Activated naive CD8-positive, alpha-beta T cell treated with anti-CD3 and anti-CD28 coated beads, Interleukin-2, amount 50 U/mL, for 24 hours (primary cell): ENCODE measurements around the gene TRMT112.
A peak's percentile ranks its signal among the peaks of the same experiment; 100 is the strongest.
"Not testable (repeated sequence)": the region's sequence is repeated elsewhere in the genome, so short reads cannot be mapped to it uniquely, and the experiment has no call there.

Source experiments
- ATAC-seq: fragments of 150-1000 bp; cut with Tn5 transposase; one replicate; pipeline ENCODE4 v1.10.0; 2021
- DNase-seq: peaks from one replicate; pipeline ENCODE4 v3.0.0; 2021
- H3K27ac Mint-ChIP-seq: one replicate; pipeline ENCODE4 v1.8.0; 2021; ENCODE audit warnings: mild to moderate bottlenecking, mixed read lengths
- H3K27me3 Mint-ChIP-seq: one replicate; pipeline ENCODE4 v1.8.0; 2021; ENCODE audit warnings: mixed read lengths
- H3K36me3 Mint-ChIP-seq: one replicate; pipeline ENCODE4 v1.8.0; 2021; ENCODE audit warnings: low read depth, mixed read lengths
- H3K4me1 Mint-ChIP-seq: one replicate; pipeline ENCODE4 v1.8.0; 2021; ENCODE audit warnings: mixed read lengths
- H3K4me3 Mint-ChIP-seq: one replicate; pipeline ENCODE4 v1.8.0; 2021; ENCODE audit warnings: mild to moderate bottlenecking, moderate library complexity, mixed read lengths
- H3K9me3 Mint-ChIP-seq: one replicate; pipeline ENCODE4 v1.8.0; 2021; ENCODE audit warnings: mixed read lengths

TRMT112 gene

GRCh38 chr11:64314805-64315561, 2.4 kb downstream of the TRMT112 start:
- no peak for ATAC-seq
- H3K27me3 Mint-ChIP-seq = no peaks in the 10 kb centered on the region
- H3K36me3 Mint-ChIP-seq = peaks cover 32% of the 10 kb centered on the region
- H3K27ac Mint-ChIP-seq = peak overlapping the region; percentile 31
- no peaks in the 10 kb centered on the region for H3K9me3 Mint-ChIP-seq
- peak overlapping the region; percentile 43 for H3K4me3 Mint-ChIP-seq
- peaks cover 40% of the 10 kb centered on the region for H3K4me1 Mint-ChIP-seq
- no peak for DNase-seq

GRCh38 chr11:64314146-64314804, 3.1 kb downstream of the TRMT112 start:
- peaks cover 34% of the 10 kb centered on the region for H3K36me3 Mint-ChIP-seq
- no peak for DNase-seq
- no peak overlapping the region for H3K4me3 Mint-ChIP-seq
- H3K9me3 Mint-ChIP-seq = no peaks in the 10 kb centered on the region
- peaks cover 40% of the 10 kb centered on the region for H3K4me1 Mint-ChIP-seq
- H3K27me3 Mint-ChIP-seq = no peaks in the 10 kb centered on the region
- no peak overlapping the region for H3K27ac Mint-ChIP-seq
- no peak for ATAC-seq

- Mint-ChIP-seq H3K27me3 (no peaks in the 10 kb centered on the region), H3K27ac (peak overlapping the region; percentile 43), H3K36me3 (peaks cover 32% of the 10 kb centered on the region), H3K4me3 (no peak overlapping the region), H3K4me1 (peaks cover 37% of the 10 kb centered on the region), H3K9me3 (no peaks in the 10 kb centered on the region)
- DNase-seq (no peak), ATAC-seq (no peak)
These were observed 3.7 kb downstream of the TRMT112 start for GRCh38 chr11:64313491-64314145.

- Mint-ChIP-seq H3K9me3 (no peaks in the 10 kb centered on the region), H3K27me3 (no peaks in the 10 kb centered on the region), H3K4me1 (peaks cover 36% of the 10 kb centered on the region), H3K4me3 (no peak overlapping the region), H3K36me3 (peaks cover 32% of the 10 kb centered on the region), H3K27ac (peak overlapping the region; percentile 71)
- ATAC-seq = no peak
- no peak for DNase-seq
These were observed 4.4 kb downstream of the TRMT112 start for GRCh38 chr11:64312947-64313346.

GRCh38 chr11:64307795-64308194, 9.6 kb downstream of the TRMT112 start:
- Mint-ChIP-seq H3K4me1 (peaks cover 40% of the 10 kb centered on the region), H3K4me3 (peak overlapping the region; percentile 70), H3K27ac (peak overlapping the region; percentile 76), H3K36me3 (peaks cover 20% of the 10 kb centered on the region)
- not testable (repeated sequence) for DNase-seq, H3K27me3 Mint-ChIP-seq, H3K9me3 Mint-ChIP-seq, ATAC-seq

- ATAC-seq = no peak
- H3K36me3 Mint-ChIP-seq = peaks cover 17% of the 10 kb centered on the region
- DNase-seq = no peak
- no peaks in the 10 kb centered on the region for H3K9me3 Mint-ChIP-seq
- peak overlapping the region; percentile 99 for H3K4me3 Mint-ChIP-seq
- peak overlapping the region; percentile 96 for H3K27ac Mint-ChIP-seq
- peaks cover 35% of the 10 kb centered on the region for H3K4me1 Mint-ChIP-seq
- peaks cover 4% of the 10 kb centered on the region for H3K27me3 Mint-ChIP-seq
These were observed 10.3 kb downstream of the TRMT112 start for GRCh38 chr11:64306876-64307622.

GRCh38 chr11:64306563-64306875, 10.8 kb downstream of the TRMT112 start:
- Mint-ChIP-seq H3K4me1 (peaks cover 35% of the 10 kb centered on the region), H3K9me3 (no peaks in the 10 kb centered on the region), H3K4me3 (peak overlapping the region; percentile 99), H3K36me3 (peaks cover 17% of the 10 kb centered on the region), H3K27me3 (peaks cover 9% of the 10 kb centered on the region), H3K27ac (peak overlapping the region; percentile 96)
- DNase-seq (no peak), ATAC-seq (no peak)

GRCh38 chr11:64305691-64306562, 11.4 kb downstream of the TRMT112 start:
- Mint-ChIP-seq H3K9me3 (no peaks in the 10 kb centered on the region), H3K4me3 (peak overlapping the region; percentile 99), H3K4me1 (peaks cover 34% of the 10 kb centered on the region), H3K27ac (peak overlapping the region; percentile 96), H3K36me3 (peaks cover 15% of the 10 kb centered on the region), H3K27me3 (peaks cover 11% of the 10 kb centered on the region)
- DNase-seq (peak; percentile 77), ATAC-seq (peak; percentile 21)

- peaks cover 13% of the 10 kb centered on the region for H3K36me3 Mint-ChIP-seq
- DNase-seq (peak; percentile 100), ATAC-seq (peak; percentile 72)
- H3K27me3 Mint-ChIP-seq = peaks cover 19% of the 10 kb centered on the region
- H3K9me3 Mint-ChIP-seq = no peaks in the 10 kb centered on the region
- peak within 1 kb of the TSS; percentile 97 for H3K27ac Mint-ChIP-seq
- H3K4me3 Mint-ChIP-seq = peak within 1 kb of the TSS; percentile 99
- peaks cover 38% of the 10 kb centered on the region for H3K4me1 Mint-ChIP-seq
These were observed 12.2 kb downstream of the TRMT112 start, which contains the start of gene ESRRA for GRCh38 chr11:64305075-64305690. Gene ESRRA (plus strand): TSS chr11:64305524. CDS start chr11:64307180, 1,656 bp downstream.

GRCh38 chr11:64304316-64305072, 12.9 kb downstream of the TRMT112 start:
- peaks cover 42% of the 10 kb centered on the region for H3K4me1 Mint-ChIP-seq
- peaks cover 25% of the 10 kb centered on the region for H3K27me3 Mint-ChIP-seq
- no peaks in the 10 kb centered on the region for H3K9me3 Mint-ChIP-seq
- peak overlapping the region; percentile 86 for H3K4me3 Mint-ChIP-seq
- DNase-seq (peak; percentile 98), ATAC-seq (peak; percentile 66)
- H3K27ac Mint-ChIP-seq = peak overlapping the region; percentile 97
- H3K36me3 Mint-ChIP-seq = peaks cover 13% of the 10 kb centered on the region

- Mint-ChIP-seq H3K4me1 (peaks cover 41% of the 10 kb centered on the region), H3K36me3 (peaks cover 10% of the 10 kb centered on the region), H3K4me3 (peak overlapping the region; percentile 86), H3K9me3 (no peaks in the 10 kb centered on the region), H3K27ac (peak overlapping the region; percentile 97), H3K27me3 (peaks cover 29% of the 10 kb centered on the region)
- no peak for ATAC-seq
- DNase-seq = no peak
These were observed 13.4 kb downstream of the TRMT112 start for GRCh38 chr11:64304032-64304315.

- H3K4me1 Mint-ChIP-seq = peaks cover 41% of the 10 kb centered on the region
- no peak overlapping the region for H3K27ac Mint-ChIP-seq
- H3K4me3 Mint-ChIP-seq = peak overlapping the region; percentile 86
- H3K36me3 Mint-ChIP-seq = peaks cover 10% of the 10 kb centered on the region
- ATAC-seq (no peak), DNase-seq (no peak)
- H3K27me3 Mint-ChIP-seq = peaks cover 35% of the 10 kb centered on the region
- H3K9me3 Mint-ChIP-seq = no peaks in the 10 kb centered on the region
These were observed 14.0 kb downstream of the TRMT112 start for GRCh38 chr11:64303109-64304031.
